ENCODE data around the gene BRD4.

The BRD4 gene

DNA sequence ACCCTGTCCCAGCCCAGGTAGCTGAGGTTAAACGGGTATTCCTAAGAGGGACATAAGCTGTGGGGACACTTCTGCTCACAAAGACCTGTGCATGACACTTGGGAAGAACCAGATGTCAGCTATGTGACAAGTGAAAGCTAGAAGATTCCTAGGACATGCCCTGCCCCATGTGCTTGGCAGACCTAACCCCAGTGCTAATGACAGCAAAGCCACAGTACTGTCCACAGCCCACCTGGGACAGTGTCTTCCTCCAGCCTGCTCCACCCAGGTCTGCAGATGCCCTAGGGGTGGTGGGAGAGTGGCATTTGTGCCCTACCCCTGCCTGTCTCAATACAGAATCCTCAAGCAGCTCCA is 81.7 kb downstream of the BRD4 start:
- no peak overlapping the region for H3K4me3 ChIP-seq (ENCODE audit: low read depth, low read length)

DNA sequence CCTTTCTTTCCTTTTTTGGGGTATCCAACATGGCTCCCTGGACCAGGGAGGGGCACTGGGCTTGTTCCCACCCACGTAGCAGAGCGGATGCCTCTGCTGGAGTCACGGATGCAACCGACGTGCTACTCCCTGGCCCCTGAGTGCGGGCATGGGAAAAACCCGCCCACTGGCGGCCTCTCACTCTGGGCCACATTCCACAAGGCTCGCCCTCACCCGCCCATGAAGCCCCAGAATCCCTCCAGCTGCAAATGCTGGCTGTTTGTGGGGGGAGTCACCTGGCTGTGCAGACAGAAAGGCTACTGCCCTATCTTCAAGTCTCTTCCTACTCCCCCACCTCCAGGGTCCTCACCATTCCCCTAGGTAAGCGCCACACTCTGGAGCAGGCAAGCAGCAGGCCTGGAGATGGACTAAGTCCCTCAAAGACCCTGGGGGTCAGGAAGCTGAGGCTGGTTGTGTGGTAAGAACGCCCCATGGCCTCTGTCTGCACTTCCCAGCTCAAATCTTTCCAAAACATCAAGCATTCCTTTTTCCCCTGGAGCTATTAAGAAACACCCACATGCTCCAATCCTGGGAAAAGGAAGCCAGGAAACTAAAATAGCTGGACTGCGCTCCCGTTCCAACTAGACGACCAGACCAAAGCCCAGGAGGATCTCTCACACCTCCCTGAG is 82.2 kb downstream of the BRD4 start:
- H3K4me3 ChIP-seq (ENCODE audit: low read depth, low read length) = no peak overlapping the region

DNA sequence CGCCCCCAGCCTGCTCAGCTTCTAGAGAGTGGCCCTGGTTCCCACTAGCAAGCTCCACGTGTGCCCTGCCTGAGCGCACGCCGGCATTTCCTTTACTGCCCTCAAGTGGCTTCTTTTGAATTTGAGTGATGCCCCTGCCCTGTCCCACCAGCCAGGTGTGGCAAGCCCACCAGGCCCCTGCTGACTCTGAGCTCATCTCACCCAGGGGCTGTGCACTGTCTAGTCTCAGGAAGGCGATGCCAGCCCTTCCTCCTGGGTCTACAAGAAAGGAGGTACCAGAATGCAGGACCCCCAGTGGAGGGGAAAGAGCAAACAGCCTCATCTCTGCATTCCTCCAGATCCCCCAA is 82.8 kb downstream of the BRD4 start:
- no peak overlapping the region for H3K4me3 ChIP-seq (ENCODE audit: low read depth, low read length)

DNA sequence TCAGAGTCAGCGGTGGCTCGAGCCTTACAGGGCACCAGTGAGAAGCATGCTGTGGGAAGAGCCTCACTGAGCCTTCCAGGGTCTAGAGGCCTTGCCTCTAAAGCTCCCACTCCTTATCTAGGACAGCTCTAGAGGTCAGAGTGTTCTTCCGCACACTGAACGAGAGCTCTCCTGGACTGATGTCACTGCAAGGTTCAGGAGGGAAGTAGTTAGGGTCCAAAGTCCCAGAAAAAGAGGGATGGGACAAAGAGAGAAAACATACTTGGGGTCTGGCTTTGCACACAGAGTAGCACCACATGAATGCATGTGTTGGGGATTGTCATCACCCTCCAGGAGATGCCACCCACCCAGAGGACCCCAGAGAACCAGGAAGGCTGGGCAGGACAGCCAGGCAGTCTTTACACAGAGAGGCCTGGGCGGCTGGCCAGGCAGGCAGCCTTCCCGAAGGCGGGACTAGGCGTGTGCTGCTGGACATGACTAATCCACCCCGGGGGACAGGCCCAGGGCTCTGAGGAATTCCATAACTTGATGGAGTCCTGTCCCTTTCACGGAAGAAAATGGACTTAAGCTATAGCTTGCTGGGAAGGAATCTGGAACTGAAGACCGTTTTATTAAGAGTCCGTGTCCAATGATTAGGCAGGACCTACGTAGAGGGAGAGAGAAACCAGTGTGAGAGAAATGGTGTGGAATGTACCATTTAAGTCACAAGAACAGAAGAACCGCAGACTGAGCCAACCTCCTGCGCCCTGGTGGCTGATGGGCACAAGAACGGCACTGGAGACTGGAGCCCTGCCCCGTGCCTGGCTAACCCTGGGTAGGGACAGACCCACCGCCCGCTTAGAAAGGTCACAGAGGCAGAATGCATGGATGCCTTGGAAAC is 83.5 kb downstream of the BRD4 start:
- no peak overlapping the region for H3K4me3 ChIP-seq (ENCODE audit: low read depth, low read length)

DNA sequence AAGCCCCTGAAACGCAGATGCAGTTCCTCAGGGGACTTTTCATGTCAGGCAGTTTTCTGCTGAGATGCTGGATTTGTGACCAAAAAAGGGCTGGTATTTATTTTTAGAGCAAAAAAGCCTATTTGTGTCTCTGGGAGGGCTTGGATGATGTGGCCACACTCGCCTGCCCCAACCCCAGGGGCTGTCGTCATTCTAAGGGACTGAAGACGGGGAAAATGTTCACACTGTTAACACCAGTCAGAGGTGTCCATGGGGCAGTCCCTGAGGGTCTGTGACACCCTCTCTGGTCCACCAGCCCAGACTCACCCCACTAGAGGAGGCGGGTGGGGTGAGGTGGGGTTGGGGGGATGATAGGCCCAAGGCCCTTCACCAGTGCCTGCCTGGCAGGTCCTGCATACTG is 84.2 kb downstream of the BRD4 start:
- H3K4me3 ChIP-seq (ENCODE audit: low read depth, low read length) = no peak overlapping the region

DNA sequence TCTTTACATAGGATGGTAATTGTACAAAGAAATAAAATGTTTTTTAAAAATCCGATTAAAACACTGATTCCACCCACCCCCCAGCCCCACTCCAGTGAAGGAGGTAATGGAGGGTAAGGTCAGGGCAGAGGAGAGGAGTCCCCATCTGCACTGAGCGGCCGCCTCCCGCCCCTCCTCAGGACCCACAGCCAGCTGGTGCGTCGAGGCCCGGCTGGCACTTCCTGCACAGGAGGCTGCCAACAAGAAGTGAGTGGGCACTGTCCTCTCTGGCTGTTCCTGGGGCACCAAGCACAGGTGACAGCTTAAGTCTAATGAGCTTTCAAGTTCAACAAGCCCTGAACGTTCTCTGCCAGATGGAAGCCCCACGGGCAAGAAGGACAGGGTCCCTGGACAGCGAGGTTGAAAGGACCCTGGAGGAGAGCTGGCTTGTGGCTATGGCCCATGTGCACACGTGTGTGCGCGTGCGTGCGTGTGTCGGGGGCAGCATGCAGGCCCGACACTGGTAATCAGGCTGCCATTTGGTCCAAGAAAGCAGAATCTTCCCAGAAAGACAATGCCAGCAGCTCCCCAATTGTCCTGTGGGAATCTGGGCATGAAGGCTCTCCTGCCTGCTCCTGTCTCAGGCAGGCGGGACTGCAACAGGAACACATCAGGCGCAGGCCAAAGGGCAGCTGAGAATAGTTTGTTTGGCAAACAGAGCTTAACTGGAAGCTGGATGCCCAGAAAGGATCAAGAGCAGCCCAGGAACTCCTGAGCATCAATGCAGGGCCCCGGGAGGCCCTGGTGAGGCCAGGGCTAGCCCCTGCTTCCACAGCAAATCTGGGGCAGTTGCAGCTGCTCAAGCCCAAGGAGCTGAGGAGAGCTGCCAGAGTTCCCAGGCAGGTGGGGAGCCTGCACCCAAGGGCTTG is 85.0 kb downstream of the BRD4 start:
- no peak overlapping the region for H3K4me3 ChIP-seq (ENCODE audit: low read depth, low read length)

DNA sequence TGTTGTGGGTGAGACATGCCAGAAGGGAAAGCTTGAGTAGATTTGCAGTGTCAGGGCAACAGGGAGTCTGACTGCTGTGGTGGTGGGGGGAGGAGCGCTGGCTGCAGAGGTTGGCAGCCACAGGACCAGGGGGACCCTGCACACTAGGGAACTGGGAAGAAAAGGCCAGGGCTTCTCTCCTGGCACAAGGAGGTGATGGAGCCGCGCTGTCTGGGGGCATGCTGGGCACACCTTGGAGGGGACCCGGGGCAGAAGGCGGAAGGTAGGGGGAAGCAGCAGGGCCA is 86.2 kb downstream of the BRD4 start:
- no peak overlapping the region for H3K4me3 ChIP-seq (ENCODE audit: low read depth, low read length)

DNA sequence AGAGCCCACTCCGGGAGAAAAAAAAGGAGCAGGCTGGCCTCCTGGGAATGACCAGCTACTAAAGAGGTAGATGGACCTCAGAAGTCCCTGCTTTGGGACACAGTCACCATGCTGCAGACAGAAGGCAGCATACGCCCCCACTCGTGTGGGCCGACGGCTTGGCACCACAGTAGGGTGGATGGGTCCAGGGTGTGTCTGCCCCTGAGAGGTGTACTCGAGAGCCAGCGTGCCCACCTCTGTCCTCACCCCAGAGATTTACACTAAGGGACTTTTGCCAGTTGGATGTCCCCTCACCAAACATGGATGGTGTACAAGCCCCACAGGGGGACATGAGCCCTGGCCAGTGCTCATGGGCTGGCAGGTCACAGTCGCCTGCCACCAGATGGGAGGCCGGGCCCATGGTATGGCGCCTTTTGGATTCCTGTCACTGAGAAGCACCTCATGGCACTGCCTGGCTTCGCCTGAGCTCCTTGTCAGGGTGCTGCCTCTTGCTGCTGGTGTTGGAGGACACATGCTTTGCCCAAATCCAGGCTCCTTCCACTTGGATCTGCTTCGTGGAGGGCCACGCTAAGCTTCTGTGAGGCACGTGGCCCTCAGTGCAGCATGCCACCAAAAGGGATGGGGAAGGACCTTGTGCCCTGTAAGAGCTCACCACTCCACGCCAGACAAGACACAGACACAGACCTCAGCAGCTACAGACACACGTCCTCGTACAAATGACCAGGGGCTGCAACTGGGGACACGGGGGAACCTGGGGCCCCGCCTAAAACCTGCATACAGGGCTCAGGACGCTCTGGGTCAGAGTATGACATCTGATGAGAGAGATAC is 86.8 kb downstream of the BRD4 start:
- no peak overlapping the region for H3K4me3 ChIP-seq (ENCODE audit: low read depth, low read length)

DNA sequence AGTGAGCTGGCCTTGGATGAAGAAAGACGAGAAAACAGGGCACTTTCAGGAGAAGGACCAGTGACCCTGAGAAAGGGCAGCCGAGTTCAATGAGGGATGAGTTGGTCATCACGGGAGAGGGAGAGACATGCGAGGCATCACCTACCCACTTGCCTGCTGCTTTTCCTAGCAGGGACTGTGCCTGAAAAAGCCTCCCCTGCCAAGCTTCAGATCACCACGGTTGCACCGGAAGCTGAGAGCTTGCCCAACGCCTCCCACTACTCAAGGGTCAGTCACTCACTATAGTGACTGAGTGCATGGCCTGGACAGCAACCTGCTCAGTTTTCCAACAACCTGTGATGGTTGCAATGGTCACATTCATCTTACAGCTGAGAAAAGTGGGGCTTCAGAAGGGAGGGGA is 87.5 kb downstream of the BRD4 start:
- no peak overlapping the region for H3K4me3 ChIP-seq (ENCODE audit: low read depth, low read length)

DNA sequence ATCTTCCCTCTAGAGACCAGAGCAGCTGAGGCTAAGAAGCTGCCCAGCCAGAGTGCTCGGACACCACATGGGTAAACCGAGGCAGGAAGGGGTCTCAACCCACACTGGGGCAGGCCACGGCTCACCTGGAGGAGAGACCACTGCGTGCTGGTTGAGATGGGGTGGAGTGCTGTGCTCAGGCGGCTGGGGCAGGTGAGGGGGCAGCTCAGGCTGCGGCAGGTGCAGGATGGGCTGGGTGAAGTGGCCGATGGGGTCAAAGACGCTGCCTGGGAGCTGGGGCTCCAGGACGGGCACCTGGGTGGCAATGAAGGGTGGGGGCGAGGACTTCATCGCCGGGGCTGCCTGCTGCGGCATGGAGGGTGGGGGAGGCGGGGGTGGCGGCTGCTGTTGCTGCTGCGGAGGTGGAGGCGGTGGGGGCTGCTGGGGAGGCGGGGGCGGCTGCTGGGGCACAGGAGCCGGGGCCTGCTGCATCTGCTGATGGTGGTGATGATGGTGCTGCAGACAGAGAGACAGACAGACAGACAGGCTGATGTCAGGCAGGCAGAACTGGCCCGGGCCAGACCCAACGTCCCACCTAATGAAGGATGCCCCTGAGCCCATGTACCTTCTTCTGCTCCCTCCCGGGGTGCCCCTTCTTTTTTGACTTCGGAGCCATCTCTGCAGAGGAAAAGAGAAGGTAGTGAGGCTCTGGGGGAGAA is 88.1 kb downstream of the BRD4 start:
- H3K4me3 ChIP-seq (ENCODE audit: low read depth, low read length) = no peak overlapping the region

DNA sequence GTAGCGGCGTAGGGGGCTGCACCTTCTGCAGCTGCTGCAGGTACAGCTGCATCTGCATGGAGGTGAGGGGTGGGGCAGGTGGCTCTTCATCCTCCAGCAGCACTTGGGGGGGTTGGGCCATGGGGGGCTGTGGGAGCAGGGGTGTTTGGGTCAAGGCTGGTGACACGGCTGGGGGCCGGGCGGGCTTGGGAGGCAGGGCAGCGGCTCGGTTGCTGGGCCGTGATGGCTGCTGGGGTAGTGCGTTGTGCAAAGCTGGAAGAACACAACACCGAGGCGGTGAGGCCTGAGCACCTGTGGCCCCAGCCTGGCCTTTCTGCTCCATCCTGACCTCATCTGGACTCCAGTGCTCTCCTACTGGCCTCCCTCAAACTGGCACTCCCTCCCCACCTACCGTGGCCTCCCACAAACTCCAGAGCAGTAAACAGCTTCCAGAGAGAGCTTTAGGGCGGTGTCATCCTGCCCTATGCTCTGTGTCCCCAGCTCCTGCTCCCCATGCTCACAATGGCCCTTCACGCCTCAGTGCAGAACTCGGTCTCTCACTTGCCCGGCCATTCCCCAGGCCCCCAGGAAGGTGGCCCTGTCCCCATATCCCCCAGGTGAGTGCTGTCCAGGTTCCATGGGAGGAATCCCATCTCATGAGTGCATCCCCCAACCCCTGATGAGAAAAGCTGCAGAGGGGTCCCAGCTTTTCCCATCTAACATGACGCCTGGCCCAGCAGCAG is 88.9 kb downstream of the BRD4 start:
- H3K4me3 ChIP-seq (ENCODE audit: low read depth, low read length) = no peak overlapping the region

DNA sequence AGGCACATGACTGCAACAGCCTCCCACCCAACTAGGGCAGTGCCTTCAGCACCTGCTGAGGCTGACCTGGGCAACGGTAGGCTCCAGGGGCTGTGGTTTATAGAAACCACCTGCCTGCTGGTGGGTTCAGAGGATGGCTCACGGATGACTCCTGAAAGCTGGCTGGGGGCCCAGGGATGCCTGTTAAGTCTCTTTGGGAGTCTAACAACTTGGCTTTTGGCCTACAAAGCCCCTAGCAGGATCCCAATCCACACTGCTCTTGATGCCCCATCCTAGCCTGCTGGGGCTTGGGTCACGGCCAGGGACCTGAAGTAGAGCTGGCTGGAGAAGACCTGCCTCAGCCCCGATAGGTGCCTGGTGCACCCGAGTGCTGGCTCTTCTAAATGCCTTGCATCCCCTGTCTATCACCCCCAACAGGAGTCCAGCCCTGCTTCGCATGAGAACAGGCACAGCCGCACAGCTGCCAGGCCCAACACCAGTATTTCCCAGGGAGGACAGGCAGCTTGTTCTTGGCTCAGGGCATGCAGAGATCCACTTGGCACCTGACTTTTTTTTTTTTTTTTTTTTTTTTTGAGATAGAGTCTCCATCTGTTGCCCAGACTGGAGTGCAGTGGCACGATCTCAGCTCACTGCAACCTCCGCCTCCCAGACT is 91.0 kb downstream of the BRD4 start:
- no peak overlapping the region for H3K4me3 ChIP-seq (ENCODE audit: low read depth, low read length)

DNA sequence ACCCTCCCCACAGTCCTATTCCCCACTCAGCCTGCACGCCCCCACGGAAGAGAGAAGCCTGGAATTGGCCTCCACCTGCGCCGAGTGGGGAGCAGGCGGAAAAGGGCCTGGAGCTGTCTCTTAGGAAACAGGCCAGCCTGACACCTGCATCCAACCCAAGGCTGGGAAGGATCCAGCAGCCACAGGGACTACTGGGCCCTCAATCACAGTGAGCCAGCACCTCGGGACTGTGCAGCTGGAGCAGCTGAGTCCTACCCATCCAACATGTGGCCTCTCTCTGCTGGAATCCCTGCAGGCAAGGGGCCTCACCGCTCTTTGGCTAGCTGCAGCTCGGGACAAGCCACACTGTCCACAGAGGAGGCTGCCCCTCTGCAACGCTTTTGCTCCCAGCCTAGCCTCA is 91.8 kb downstream of the BRD4 start:
- no peak overlapping the region for H3K4me3 ChIP-seq (ENCODE audit: low read depth, low read length)

DNA sequence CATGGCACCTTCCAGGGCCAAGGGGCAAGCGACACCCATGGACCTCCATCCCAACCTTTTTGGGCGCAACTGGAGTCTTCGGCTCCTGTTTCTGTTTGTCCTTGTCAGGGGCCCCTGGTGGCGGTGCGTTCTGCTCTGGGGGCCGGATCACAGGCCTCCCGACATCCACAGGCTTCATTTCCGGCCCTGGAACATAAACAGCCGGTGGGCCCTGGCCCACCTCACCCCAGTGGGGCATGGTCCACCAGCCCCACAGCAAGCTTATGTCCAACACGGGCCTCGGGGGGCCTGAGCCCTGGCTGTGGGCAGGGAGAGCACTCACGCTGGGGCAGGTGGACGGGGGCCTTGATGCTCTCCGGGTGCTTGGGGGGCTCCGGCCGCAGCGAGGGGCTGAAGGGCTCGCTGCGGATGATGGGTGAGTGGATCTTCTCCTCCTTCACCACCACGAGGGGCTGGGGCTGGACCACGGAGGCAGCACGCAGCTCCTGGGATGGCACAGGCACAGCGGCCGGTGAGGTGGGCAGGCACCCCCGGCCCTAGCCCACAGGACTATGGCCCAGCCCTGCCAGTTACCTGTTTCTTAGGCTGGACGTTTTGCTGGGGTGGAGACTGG is 92.9 kb downstream of the BRD4 start:
- H3K4me3 ChIP-seq (ENCODE audit: low read depth, low read length) = no peak overlapping the region

DNA sequence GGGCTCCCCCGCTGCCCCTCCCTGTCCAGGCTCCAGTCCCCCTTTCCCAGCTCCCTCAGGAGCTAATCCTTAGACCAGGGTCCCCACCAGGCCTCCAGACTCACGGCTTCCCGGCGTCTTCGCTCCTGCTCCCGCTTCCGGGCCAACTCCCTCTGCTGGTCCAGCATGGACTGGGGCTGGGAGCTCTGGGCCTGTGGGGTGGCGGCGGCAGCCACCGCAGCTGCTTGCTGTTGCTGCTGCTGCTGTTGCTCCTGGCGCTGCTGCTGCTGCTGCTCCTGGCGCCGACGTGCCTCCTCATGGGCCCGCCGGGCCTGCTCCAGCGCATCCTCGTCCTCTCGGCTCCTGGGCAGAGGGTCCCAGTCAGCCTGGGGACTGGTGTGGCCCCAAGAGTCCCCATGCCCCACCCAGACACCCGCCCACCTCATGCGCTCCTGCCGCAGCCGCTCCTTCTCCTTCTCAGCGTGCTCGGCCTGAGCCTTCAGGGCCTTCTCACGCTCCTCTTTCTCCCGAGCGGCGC is 93.6 kb downstream of the BRD4 start:
- H3K4me3 ChIP-seq (ENCODE audit: low read depth, low read length) = no peak overlapping the region

DNA sequence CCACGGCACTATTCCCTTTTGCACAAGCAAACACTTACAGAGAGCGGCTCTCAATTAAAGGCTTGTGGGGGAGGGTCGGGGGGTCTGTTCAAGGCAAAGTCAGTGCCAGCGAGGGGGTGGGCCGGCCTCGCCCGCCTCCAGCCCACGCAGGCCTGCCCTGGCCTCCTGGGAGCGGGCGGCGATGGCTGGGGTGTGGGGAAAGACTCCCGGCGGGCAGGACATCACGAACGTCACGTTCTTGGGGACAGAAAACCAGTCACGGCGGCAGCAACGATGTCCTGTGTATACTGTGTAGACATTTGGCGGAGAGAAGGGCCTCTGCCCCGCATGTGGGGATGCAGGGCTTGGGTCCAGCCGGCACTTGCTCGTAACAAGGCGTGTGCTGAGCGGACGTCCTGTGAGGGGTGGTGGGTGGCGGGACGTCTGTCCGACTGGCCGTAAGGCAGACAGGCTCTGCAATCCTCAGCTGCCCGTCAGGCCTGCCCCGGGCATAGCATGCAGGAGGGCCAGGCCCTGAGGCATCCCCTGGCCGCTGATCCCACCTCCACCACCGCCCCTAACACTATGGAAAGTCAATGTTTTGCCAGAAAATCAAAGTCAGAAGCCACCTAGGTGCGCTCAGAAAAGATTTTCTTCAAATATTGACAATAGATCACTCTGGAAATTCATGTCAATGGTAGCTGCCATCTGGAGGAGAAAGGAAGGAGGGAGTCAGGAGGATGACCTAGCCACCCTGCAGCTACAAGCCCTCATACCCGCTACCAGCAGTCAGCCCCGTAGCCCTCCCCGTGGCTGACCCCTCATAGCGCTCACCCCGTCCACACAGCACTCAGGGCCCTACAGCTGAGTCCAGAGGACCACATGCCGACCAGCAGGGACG is 94.3 kb downstream of the BRD4 start:
- H3K4me3 ChIP-seq (ENCODE audit: low read depth, low read length) = no peak overlapping the region

DNA sequence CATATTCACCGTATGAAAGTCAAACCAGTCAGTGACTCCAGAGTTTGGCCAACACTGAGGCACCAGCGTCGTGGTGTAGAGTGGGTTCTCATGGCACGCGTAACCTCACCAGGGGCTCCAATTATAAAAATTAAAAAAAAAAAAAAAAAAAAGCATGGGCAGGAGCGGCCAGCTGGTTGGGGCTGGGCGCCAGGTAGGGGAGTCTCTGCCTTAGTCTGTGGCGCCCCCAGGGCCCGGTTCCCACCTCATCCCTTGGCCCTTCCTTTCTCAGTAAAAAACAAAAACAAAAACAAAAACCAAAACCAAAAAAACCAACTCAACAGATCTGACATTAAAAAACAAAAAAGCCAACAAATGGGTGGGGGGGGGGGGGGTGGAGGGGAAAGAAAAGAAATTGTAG is 95.5 kb downstream of the BRD4 start:
- H3K4me3 ChIP-seq (ENCODE audit: low read depth, low read length) = no peak overlapping the region

DNA sequence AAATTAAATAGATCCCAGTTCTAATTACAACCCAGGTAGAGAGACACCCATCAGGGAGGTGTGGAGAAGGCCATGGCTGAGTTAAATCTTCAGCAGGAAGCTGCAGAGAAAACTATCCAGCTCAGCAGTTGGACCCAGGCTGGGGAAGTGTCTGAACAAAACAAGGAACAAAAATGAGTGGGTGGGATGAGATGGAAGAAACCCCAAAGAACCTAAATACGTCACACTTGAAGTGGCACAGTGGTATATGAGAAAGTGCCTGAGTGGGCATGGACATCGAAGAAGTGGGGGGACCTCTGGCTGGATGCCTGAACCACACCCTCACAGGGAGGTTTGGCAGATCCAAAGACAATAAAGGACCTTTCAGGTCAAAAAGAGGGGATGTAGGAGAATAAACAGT is 96.6 kb downstream of the BRD4 start:
- H3K4me3 ChIP-seq (ENCODE audit: low read depth, low read length) = no peak overlapping the region

Data from iPS-11a (cell line).